HEK293 (cell line): ENCODE data around the gene SLC26A11.

Experiments
- BCL11B ChIP-seq: fragments of 450-650 bp; formaldehyde crosslinking; IDR thresholded peaks from 2 replicates; pipeline ENCODE4 v1.5.1; 2016; ENCODE audit warnings: low read depth, missing biosample characterization, missing genetic modification characterization
- EGR2 ChIP-seq: fragments of 450-650 bp; formaldehyde crosslinking; IDR thresholded peaks from 2 replicates; pipeline ENCODE4 v1.5.1; 2016; ENCODE audit warnings: low read depth, missing biosample characterization, missing genetic modification characterization
- GLIS2 ChIP-seq: fragments of 450-650 bp; formaldehyde crosslinking; IDR thresholded peaks from 2 replicates; pipeline ENCODE4 v1.5.1; 2016; ENCODE audit warnings: missing biosample characterization, missing genetic modification characterization
- HOXC10 ChIP-seq: sonication (generic); formaldehyde crosslinking; IDR thresholded peaks from 2 replicates; pipeline ENCODE4 v1.8.1; 2023; ENCODE audit warnings: mild to moderate bottlenecking, missing genetic modification reagents
- ZBTB20 ChIP-seq: fragments of 450-650 bp; formaldehyde crosslinking; IDR thresholded peaks from 2 replicates; pipeline ENCODE4 v1.5.1; 2016; ENCODE audit warnings: missing biosample characterization, missing genetic modification characterization
- ZEB2 ChIP-seq: fragments of 450-650 bp; formaldehyde crosslinking; IDR thresholded peaks from 2 replicates; pipeline ENCODE4 v1.5.1; 2016; ENCODE audit warnings: missing biosample characterization, missing genetic modification characterization
- ZFHX2 ChIP-seq: fragments of 450-650 bp; formaldehyde crosslinking; conservative IDR thresholded peaks from 2 replicates; pipeline ENCODE4 v1.5.1; 2016; ENCODE audit warnings: missing biosample characterization, missing genetic modification characterization
- ZNF202 ChIP-seq: fragments of 450-650 bp; formaldehyde crosslinking; IDR thresholded peaks from 2 replicates; pipeline ENCODE4 v1.5.1; 2016; ENCODE audit warnings: missing biosample characterization, missing genetic modification characterization, borderline replicate concordance
- ZNF211 ChIP-seq: fragments of 450-650 bp; formaldehyde crosslinking; IDR thresholded peaks from 2 replicates; pipeline ENCODE4 v1.5.1; 2016; ENCODE audit warnings: low read depth, missing biosample characterization, missing genetic modification characterization
- ZNF221 ChIP-seq: fragments of 450-650 bp; formaldehyde crosslinking; IDR thresholded peaks from 2 replicates; pipeline ENCODE4 v1.5.1; 2017; ENCODE audit warnings: missing biosample characterization, missing genetic modification characterization, borderline replicate concordance
- ZNF391 ChIP-seq: fragments of 450-650 bp; formaldehyde crosslinking; IDR thresholded peaks from 2 replicates; pipeline ENCODE4 v1.5.1; 2016; ENCODE audit warnings: low read depth, missing biosample characterization, missing genetic modification characterization, borderline replicate concordance
- ZNF404 ChIP-seq: fragments of 450-650 bp; formaldehyde crosslinking; IDR thresholded peaks from 2 replicates; pipeline ENCODE4 v1.5.1; 2017; ENCODE audit warnings: missing biosample characterization, missing genetic modification characterization
- ZNF416 ChIP-seq: fragments of 450-650 bp; formaldehyde crosslinking; IDR thresholded peaks from 2 replicates; pipeline ENCODE4 v1.5.1; 2016; ENCODE audit warnings: missing biosample characterization, missing genetic modification characterization
- ZNF560 ChIP-seq: fragments of 450-650 bp; formaldehyde crosslinking; IDR thresholded peaks from 2 replicates; pipeline ENCODE4 v1.5.1; 2017; ENCODE audit warnings: missing biosample characterization, missing genetic modification characterization, borderline replicate concordance
- ZNF571 ChIP-seq: fragments of 450-650 bp; formaldehyde crosslinking; IDR thresholded peaks from 2 replicates; pipeline ENCODE4 v1.5.0; 2017; ENCODE audit warnings: missing biosample characterization, missing genetic modification characterization
- ZNF768 ChIP-seq: fragments of 450-650 bp; formaldehyde crosslinking; IDR thresholded peaks from 2 replicates; pipeline ENCODE4 v1.5.1; 2018; ENCODE audit warnings: missing biosample characterization, mild to moderate bottlenecking, missing genetic modification characterization
- TF ChIP-seq, protein P1 (sequence below): fragments of 450-650 bp; formaldehyde crosslinking; IDR thresholded peaks from 2 replicates; pipeline ENCODE4 v1.5.1; 2017; ENCODE audit warnings: missing biosample characterization, missing genetic modification characterization
- TF ChIP-seq, protein P2 (sequence below): fragments of 450-650 bp; formaldehyde crosslinking; IDR thresholded peaks from 2 replicates; pipeline ENCODE4 v1.5.1; 2016; ENCODE audit warnings: missing biosample characterization, missing genetic modification characterization, low read depth
- TF ChIP-seq, protein P3 (sequence below): fragments of 450-650 bp; formaldehyde crosslinking; IDR thresholded peaks from 2 replicates; pipeline ENCODE4 v1.5.1; 2016; ENCODE audit warnings: missing biosample characterization, missing genetic modification characterization
- TF ChIP-seq, protein P4 (sequence below): fragments of 450-650 bp; formaldehyde crosslinking; IDR thresholded peaks from 2 replicates; pipeline ENCODE4 v1.5.1; 2016; ENCODE audit warnings: missing biosample characterization, missing genetic modification characterization, borderline replicate concordance
- TF ChIP-seq, protein P5 (sequence below): fragments of 450-650 bp; formaldehyde crosslinking; IDR thresholded peaks from 2 replicates; pipeline ENCODE4 v1.5.1; 2016; ENCODE audit warnings: missing biosample characterization, missing genetic modification characterization
- TF ChIP-seq, protein P6 (sequence below): fragments of 450-650 bp; formaldehyde crosslinking; IDR thresholded peaks from 2 replicates; pipeline ENCODE4 v1.5.1; 2016; ENCODE audit warnings: missing biosample characterization, missing genetic modification characterization
- TF ChIP-seq, protein P7 (sequence below): fragments of 450-650 bp; formaldehyde crosslinking; IDR thresholded peaks from 2 replicates; pipeline ENCODE4 v1.5.1; 2016; ENCODE audit warnings: missing biosample characterization, missing genetic modification characterization, borderline replicate concordance

Gene SLC26A11

DNA sequence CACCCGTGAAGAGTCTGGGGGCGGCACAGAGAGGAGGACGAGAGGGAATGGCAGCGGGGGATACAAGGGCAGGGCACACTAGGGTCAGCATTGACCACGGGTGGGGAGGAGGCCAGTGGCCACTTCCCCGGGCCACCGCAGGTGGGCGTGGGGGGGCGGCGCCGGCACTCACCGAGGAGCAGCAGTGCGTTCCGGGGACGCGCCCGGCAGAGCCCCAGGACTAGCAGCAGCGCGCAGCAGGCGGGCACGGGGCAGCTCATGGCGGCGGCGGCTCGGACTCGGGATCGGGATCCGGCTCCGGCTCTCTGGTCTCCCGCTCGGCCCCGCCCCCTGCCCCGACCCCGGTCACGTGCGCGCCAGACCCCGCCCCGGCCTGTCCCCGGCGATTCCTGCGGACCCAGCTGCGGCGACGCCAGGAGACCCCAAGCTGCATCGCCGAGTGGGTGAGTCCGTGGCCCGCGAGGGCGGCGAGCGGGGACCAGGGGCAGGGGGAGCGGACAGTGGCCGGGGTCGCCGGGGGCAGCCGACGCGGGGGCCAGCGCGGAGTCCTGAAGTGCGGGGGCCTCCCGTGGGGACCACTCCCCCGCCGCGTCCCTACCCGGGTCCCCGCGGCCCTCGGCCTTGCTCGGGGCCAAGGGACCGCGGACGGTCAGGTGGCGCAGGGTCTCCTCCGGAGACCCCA is at the start of gene SLC26A11, which contains the start of gene SGSH (continued):
- TF ChIP-seq, protein P1, sequence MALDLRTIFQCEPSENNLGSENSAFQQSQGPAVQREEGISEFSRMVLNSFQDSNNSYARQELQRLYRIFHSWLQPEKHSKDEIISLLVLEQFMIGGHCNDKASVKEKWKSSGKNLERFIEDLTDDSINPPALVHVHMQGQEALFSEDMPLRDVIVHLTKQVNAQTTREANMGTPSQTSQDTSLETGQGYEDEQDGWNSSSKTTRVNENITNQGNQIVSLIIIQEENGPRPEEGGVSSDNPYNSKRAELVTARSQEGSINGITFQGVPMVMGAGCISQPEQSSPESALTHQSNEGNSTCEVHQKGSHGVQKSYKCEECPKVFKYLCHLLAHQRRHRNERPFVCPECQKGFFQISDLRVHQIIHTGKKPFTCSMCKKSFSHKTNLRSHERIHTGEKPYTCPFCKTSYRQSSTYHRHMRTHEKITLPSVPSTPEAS (tag by site-specific recombination), result 0 out of 2 replicates have a peak, but pooled peaks have one; percentile 10
- TF ChIP-seq ZNF391 (no peak), ZFHX2 (tag by site-specific recombination) (peak; percentile 82), ZNF768 (tag by site-specific recombination) (no peak), ZBTB20 (tag by site-specific recombination) (peak; percentile 59; the same call in 1 of the 2 replicates), ZNF221 (no peak), EGR2 (tag by site-specific recombination) (peak; percentile 71; the same call in 1 of the 2 replicates), GLIS2 (peak; percentile 45), ZNF211 (no peak), HOXC10 (CRISPR knock-in tag) (0 out of 2 replicates have a peak, but pooled peaks have one; percentile 25), ZNF560 (tag by site-specific recombination) (no peak), ZNF202 (no peak), ZNF571 (tag by site-specific recombination) (no peak), ZEB2 (tag by site-specific recombination) (0 out of 2 replicates have a peak, but pooled peaks have one; percentile 33), ZNF404 (tag by site-specific recombination) (no peak), BCL11B (tag by site-specific recombination) (0 out of 2 replicates have a peak, but pooled peaks have one; percentile 13), ZNF416 (tag by site-specific recombination) (no peak)
- TF ChIP-seq, protein P2, sequence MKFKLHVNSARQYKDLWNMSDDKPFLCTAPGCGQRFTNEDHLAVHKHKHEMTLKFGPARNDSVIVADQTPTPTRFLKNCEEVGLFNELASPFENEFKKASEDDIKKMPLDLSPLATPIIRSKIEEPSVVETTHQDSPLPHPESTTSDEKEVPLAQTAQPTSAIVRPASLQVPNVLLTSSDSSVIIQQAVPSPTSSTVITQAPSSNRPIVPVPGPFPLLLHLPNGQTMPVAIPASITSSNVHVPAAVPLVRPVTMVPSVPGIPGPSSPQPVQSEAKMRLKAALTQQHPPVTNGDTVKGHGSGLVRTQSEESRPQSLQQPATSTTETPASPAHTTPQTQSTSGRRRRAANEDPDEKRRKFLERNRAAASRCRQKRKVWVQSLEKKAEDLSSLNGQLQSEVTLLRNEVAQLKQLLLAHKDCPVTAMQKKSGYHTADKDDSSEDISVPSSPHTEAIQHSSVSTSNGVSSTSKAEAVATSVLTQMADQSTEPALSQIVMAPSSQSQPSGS, result no peak
- TF ChIP-seq, protein P3, sequence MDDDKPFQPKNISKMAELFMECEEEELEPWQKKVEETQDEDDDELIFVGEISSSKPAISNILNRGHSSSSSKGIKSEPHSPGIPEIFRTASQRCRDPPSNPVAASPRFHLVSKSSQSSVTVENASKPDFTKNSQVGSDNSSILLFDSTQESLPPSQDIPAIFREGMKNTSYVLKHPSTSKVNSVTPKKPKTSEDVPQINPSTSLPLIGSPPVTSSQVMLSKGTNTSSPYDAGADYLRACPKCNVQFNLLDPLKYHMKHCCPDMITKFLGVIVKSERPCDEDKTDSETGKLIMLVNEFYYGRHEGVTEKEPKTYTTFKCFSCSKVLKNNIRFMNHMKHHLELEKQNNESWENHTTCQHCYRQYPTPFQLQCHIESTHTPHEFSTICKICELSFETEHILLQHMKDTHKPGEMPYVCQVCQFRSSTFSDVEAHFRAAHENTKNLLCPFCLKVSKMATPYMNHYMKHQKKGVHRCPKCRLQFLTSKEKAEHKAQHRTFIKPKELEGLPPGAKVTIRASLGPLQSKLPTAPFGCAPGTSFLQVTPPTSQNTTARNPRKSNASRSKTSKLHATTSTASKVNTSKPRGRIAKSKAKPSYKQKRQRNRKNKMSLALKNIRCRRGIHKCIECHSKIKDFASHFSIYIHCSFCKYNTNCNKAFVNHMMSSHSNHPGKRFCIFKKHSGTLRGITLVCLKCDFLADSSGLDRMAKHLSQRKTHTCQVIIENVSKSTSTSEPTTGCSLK (tag by site-specific recombination), result no peak
- TF ChIP-seq, protein P4, sequence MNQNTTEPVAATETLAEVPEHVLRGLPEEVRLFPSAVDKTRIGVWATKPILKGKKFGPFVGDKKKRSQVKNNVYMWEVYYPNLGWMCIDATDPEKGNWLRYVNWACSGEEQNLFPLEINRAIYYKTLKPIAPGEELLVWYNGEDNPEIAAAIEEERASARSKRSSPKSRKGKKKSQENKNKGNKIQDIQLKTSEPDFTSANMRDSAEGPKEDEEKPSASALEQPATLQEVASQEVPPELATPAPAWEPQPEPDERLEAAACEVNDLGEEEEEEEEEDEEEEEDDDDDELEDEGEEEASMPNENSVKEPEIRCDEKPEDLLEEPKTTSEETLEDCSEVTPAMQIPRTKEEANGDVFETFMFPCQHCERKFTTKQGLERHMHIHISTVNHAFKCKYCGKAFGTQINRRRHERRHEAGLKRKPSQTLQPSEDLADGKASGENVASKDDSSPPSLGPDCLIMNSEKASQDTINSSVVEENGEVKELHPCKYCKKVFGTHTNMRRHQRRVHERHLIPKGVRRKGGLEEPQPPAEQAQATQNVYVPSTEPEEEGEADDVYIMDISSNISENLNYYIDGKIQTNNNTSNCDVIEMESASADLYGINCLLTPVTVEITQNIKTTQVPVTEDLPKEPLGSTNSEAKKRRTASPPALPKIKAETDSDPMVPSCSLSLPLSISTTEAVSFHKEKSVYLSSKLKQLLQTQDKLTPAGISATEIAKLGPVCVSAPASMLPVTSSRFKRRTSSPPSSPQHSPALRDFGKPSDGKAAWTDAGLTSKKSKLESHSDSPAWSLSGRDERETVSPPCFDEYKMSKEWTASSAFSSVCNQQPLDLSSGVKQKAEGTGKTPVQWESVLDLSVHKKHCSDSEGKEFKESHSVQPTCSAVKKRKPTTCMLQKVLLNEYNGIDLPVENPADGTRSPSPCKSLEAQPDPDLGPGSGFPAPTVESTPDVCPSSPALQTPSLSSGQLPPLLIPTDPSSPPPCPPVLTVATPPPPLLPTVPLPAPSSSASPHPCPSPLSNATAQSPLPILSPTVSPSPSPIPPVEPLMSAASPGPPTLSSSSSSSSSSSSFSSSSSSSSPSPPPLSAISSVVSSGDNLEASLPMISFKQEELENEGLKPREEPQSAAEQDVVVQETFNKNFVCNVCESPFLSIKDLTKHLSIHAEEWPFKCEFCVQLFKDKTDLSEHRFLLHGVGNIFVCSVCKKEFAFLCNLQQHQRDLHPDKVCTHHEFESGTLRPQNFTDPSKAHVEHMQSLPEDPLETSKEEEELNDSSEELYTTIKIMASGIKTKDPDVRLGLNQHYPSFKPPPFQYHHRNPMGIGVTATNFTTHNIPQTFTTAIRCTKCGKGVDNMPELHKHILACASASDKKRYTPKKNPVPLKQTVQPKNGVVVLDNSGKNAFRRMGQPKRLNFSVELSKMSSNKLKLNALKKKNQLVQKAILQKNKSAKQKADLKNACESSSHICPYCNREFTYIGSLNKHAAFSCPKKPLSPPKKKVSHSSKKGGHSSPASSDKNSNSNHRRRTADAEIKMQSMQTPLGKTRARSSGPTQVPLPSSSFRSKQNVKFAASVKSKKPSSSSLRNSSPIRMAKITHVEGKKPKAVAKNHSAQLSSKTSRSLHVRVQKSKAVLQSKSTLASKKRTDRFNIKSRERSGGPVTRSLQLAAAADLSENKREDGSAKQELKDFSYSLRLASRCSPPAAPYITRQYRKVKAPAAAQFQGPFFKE (tag by site-specific recombination), result no peak
- TF ChIP-seq, protein P5, sequence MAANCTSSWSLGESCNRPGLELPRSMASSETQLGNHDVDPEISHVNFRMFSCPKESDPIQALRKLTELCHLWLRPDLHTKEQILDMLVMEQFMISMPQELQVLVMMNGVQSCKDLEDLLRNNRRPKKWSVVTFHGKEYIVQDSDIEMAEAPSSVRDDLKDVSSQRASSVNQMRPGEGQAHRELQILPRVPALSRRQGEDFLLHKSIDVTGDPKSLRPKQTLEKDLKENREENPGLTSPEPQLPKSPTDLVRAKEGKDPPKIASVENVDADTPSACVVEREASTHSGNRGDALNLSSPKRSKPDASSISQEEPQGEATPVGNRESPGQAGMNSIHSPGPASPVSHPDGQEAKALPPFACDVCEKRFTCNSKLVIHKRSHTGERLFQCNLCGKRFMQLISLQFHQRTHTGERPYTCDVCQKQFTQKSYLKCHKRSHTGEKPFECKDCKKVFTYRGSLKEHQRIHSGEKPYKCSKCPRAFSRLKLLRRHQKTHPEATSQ (tag by site-specific recombination), result no peak
- TF ChIP-seq, protein P6, sequence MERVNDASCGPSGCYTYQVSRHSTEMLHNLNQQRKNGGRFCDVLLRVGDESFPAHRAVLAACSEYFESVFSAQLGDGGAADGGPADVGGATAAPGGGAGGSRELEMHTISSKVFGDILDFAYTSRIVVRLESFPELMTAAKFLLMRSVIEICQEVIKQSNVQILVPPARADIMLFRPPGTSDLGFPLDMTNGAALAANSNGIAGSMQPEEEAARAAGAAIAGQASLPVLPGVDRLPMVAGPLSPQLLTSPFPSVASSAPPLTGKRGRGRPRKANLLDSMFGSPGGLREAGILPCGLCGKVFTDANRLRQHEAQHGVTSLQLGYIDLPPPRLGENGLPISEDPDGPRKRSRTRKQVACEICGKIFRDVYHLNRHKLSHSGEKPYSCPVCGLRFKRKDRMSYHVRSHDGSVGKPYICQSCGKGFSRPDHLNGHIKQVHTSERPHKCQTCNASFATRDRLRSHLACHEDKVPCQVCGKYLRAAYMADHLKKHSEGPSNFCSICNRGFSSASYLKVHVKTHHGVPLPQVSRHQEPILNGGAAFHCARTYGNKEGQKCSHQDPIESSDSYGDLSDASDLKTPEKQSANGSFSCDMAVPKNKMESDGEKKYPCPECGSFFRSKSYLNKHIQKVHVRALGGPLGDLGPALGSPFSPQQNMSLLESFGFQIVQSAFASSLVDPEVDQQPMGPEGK (tag by site-specific recombination), result peak; percentile 43
- TF ChIP-seq, protein P7, sequence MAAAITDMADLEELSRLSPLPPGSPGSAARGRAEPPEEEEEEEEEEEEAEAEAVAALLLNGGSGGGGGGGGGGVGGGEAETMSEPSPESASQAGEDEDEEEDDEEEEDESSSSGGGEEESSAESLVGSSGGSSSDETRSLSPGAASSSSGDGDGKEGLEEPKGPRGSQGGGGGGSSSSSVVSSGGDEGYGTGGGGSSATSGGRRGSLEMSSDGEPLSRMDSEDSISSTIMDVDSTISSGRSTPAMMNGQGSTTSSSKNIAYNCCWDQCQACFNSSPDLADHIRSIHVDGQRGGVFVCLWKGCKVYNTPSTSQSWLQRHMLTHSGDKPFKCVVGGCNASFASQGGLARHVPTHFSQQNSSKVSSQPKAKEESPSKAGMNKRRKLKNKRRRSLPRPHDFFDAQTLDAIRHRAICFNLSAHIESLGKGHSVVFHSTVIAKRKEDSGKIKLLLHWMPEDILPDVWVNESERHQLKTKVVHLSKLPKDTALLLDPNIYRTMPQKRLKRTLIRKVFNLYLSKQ (tag by site-specific recombination), result no peak
